Measurements from ENCODE around the gene SAP30L.

DNA sequence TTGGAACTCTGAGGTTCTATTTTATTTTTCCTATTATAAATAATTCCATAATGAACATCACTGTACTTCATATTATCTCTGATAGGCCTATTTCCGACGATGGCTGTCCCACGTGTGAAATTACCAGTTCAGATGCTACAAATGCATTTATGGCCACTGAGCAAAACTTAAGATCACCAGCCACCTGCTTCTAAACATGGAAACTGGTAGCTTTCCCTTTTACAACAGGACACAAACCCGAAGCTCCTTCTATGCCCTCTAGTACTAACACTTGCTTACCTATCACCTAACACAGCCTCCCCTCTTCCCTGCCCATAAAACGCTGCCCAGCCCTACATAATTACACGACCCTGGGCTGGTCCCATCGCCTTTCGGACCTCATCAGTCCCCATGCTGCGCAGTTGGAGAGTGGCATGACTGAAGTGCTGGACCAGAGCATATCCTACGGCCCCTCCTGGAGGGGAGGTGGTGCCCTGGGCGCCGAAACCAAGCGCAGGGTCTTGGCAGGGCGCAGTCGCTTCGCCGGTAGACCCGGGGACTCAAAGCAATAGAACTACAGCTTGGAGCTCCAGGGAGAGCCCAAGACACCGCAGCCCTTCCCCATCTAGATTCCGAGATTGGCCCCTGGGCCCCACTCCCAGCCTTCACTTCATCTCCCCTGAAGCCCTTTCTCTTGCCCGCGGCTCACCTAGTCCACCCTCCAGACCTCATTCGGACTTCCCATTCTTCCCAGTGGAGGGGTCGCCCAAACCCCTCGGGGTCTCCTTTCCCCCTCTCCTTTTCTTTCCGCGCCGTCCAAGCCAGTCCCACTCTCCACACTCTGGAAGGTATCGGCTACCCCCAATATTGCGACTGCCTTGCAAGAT lies 1.0 kb upstream of the SAP30L start:
- TF ChIP-seq, protein P1, sequence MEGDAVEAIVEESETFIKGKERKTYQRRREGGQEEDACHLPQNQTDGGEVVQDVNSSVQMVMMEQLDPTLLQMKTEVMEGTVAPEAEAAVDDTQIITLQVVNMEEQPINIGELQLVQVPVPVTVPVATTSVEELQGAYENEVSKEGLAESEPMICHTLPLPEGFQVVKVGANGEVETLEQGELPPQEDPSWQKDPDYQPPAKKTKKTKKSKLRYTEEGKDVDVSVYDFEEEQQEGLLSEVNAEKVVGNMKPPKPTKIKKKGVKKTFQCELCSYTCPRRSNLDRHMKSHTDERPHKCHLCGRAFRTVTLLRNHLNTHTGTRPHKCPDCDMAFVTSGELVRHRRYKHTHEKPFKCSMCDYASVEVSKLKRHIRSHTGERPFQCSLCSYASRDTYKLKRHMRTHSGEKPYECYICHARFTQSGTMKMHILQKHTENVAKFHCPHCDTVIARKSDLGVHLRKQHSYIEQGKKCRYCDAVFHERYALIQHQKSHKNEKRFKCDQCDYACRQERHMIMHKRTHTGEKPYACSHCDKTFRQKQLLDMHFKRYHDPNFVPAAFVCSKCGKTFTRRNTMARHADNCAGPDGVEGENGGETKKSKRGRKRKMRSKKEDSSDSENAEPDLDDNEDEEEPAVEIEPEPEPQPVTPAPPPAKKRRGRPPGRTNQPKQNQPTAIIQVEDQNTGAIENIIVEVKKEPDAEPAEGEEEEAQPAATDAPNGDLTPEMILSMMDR (IDR thresholded peaks at IDR 0.05) = no peak
- TF ChIP-seq POLR2A (IDR thresholded peaks at IDR 0.05) = no peak
- TF ChIP-seq POLR2AphosphoS5 (IDR thresholded peaks at IDR 0.05) = no peak
- no peak for TF ChIP-seq EP300 (IDR thresholded peaks at IDR 0.05)

Data from sigmoid colon (tissue), 4 donors.